MM.1S (cell line): ENCODE data around the gene TAPT1.

Experiments used
- DNase-seq: peaks from one replicate; pipeline ENCODE4 v3.0.0-alpha.2; 2015
- H2AFZ ChIP-seq: fragments of 300-600 bp; sonication (generic); 2 replicates; pipeline ENCODE4 v1.6.0; 2016; ENCODE audit warnings: antibody characterized with exemption, low read length
- H3F3A ChIP-seq: fragments of 300-600 bp; sonication (generic); 2 replicates; pipeline ENCODE4 v1.6.1; 2016; ENCODE audit warnings: mild to moderate bottlenecking, antibody characterized with exemption, low read length, moderate library complexity, mixed read lengths; ENCODE audit not compliant: insufficient read depth
- H3K27ac ChIP-seq: fragments of 300-600 bp; sonication (generic); 2 replicates; pipeline ENCODE4 v1.5.1; 2016; ENCODE audit warnings: mild to moderate bottlenecking, low read length
- H3K27me3 ChIP-seq: fragments of 300-600 bp; sonication (generic); replicated peaks from 2 replicates; pipeline ENCODE4 v1.6.0; 2016; ENCODE audit warnings: low read length; ENCODE audit not compliant: insufficient read depth
- H3K36me3 ChIP-seq: fragments of 300-600 bp; sonication (generic); replicated peaks from 2 replicates; pipeline ENCODE4 v1.6.1; 2016; ENCODE audit warnings: mild to moderate bottlenecking, low read length, mixed read lengths; ENCODE audit not compliant: insufficient read depth
- H3K4me1 ChIP-seq: fragments of 300-600 bp; sonication (generic); 2 replicates; pipeline ENCODE4 v1.6.1; 2016; ENCODE audit warnings: low read length, mixed read lengths
- H3K4me2 ChIP-seq: fragments of 300-600 bp; sonication (generic); 2 replicates; pipeline ENCODE4 v1.6.0; 2016; ENCODE audit warnings: low read depth, low read length
- H3K4me3 ChIP-seq: fragments of 300-600 bp; sonication (generic); 2 replicates; pipeline ENCODE4 v1.5.1; 2016; ENCODE audit warnings: low read length, mixed read lengths
- H3K79me2 ChIP-seq: fragments of 300-600 bp; sonication (generic); 2 replicates; pipeline ENCODE4 v1.6.1; 2016; ENCODE audit warnings: mixed run types, low read length, mixed read lengths
- H3K9ac ChIP-seq: fragments of 300-600 bp; sonication (generic); 2 replicates; pipeline ENCODE4 v1.6.1; 2016; ENCODE audit warnings: low read length, mixed read lengths
- H3K9me2 ChIP-seq: fragments of 300-600 bp; sonication (generic); replicated peaks from 2 replicates; pipeline ENCODE4 v1.6.1; 2016; ENCODE audit warnings: mild to moderate bottlenecking, low read length, mixed read lengths; ENCODE audit not compliant: insufficient read depth
- H3K9me3 ChIP-seq: fragments of 300-600 bp; sonication (generic); replicated peaks from 2 replicates; pipeline ENCODE4 v1.6.1; 2016; ENCODE audit warnings: mild to moderate bottlenecking, low read length, mixed read lengths; ENCODE audit not compliant: insufficient read depth
- H4K20me1 ChIP-seq: fragments of 300-600 bp; sonication (generic); 2 replicates; pipeline ENCODE4 v1.6.1; 2016; ENCODE audit warnings: mild to moderate bottlenecking, low read length, moderate library complexity, mixed read lengths; ENCODE audit not compliant: insufficient read depth
- EZH2 ChIP-seq: fragments of 300-600 bp; sonication (generic); optimal IDR thresholded peaks from 2 replicates; pipeline ENCODE3; 2017; ENCODE audit warnings: low read depth, mild to moderate bottlenecking, antibody characterized with exemption, low read length, mixed read lengths
- EZH2phosphoT487 ChIP-seq: fragments of 300-600 bp; sonication (generic); IDR thresholded peaks from 2 replicates; pipeline ENCODE4 v1.6.1; 2018; ENCODE audit warnings: antibody characterized with exemption, low read length
- TF ChIP-seq, protein P1 (sequence below): fragments of 300-600 bp; sonication (generic); IDR thresholded peaks from 2 replicates; pipeline ENCODE4 v1.5.1; 2016; ENCODE audit warnings: antibody characterized with exemption, low read length, mixed read lengths

The TAPT1 gene

DNA sequence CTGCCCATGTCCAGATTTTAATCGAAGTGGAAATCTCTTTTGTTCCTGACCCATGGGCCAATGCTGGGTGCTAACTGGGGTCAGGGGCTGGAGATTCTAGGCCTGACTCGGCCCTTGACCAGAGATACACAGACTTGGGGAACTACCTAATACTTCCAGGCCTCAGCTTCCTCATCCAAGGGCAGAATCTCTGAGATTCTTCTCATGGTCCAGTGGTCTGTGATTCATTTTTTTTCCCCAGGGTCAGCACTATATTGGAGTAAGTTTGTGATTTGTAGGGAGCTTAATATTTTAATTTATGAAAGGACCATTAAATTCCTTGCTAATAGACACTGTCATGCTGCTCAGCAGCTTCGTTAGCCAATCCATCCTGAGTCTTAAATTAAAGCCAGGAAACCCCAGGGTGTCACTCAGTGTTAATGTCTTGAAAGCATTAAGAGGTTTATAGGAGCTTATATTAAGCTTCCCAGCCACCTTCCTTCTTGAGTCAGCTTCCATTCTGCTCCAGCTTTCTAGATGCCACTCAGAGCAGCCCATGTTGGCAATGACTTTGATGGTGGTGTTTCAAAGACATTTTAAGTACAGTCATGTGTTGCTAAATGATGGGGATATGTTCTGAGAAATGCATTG, 115.5 kb downstream of the TAPT1 start:
- no peaks in the 10 kb centered on the region for H3K9me3 ChIP-seq
- H3K9me2 ChIP-seq, result no peaks in the 10 kb centered on the region
- H3F3A ChIP-seq, result no peaks in the 10 kb centered on the region
- H3K27me3 ChIP-seq, result no peaks in the 10 kb centered on the region
- H2AFZ ChIP-seq, result no peak overlapping the region
- H3K27ac ChIP-seq, result no peak overlapping the region
- H4K20me1 ChIP-seq, result no peaks in the 10 kb centered on the region
- TF ChIP-seq, protein P1, sequence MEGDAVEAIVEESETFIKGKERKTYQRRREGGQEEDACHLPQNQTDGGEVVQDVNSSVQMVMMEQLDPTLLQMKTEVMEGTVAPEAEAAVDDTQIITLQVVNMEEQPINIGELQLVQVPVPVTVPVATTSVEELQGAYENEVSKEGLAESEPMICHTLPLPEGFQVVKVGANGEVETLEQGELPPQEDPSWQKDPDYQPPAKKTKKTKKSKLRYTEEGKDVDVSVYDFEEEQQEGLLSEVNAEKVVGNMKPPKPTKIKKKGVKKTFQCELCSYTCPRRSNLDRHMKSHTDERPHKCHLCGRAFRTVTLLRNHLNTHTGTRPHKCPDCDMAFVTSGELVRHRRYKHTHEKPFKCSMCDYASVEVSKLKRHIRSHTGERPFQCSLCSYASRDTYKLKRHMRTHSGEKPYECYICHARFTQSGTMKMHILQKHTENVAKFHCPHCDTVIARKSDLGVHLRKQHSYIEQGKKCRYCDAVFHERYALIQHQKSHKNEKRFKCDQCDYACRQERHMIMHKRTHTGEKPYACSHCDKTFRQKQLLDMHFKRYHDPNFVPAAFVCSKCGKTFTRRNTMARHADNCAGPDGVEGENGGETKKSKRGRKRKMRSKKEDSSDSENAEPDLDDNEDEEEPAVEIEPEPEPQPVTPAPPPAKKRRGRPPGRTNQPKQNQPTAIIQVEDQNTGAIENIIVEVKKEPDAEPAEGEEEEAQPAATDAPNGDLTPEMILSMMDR, result no peak
- TF ChIP-seq EZH2, result no peak
- no peak for TF ChIP-seq EZH2phosphoT487
- no peaks in the 10 kb centered on the region for H3K4me1 ChIP-seq
- no peak overlapping the region for H3K9ac ChIP-seq
- H3K4me2 ChIP-seq, result no peak overlapping the region
- H3K79me2 ChIP-seq, result no peaks in the 10 kb centered on the region
- DNase-seq, result no peak
- H3K4me3 ChIP-seq, result no peak overlapping the region
- no peaks in the 10 kb centered on the region for H3K36me3 ChIP-seq
